ENCODE results near the gene DISC1.
"Not testable (repeated sequence)": the region's sequence is repeated elsewhere in the genome, so short reads cannot be mapped to it uniquely, and the experiment has no call there.

Gene DISC1

GRCh38 chr1:231639819-231640218 lies 13.2 kb downstream of the DISC1 start:
- no peak for DNase-seq

- DNase-seq, result not testable (repeated sequence)
These were observed 14.9 kb downstream of the DISC1 start for GRCh38 chr1:231641444-231641843.

GRCh38 chr1:231642061-231642460 lies 15.5 kb downstream of the DISC1 start:
- not testable (repeated sequence) for DNase-seq

- peak in 1 of 2 experiments; percentile 5 for DNase-seq
These were observed 16.0 kb downstream of the DISC1 start for GRCh38 chr1:231642618-231643017.

GRCh38 chr1:231643071-231643934 lies 16.7 kb downstream of the DISC1 start:
- DNase-seq, result no peak

- DNase-seq, result no peak
These were observed 17.3 kb downstream of the DISC1 start for GRCh38 chr1:231643935-231644237.

GRCh38 chr1:231645634-231646033 lies 19.0 kb downstream of the DISC1 start:
- not testable (repeated sequence) for DNase-seq

GRCh38 chr1:231646165-231646564 lies 19.6 kb downstream of the DISC1 start:
- not testable (repeated sequence) for DNase-seq

GRCh38 chr1:231651621-231652260 lies 25.2 kb downstream of the DISC1 start:
- DNase-seq, result not testable (repeated sequence)

- no peak for DNase-seq
These were observed 27.0 kb downstream of the DISC1 start for GRCh38 chr1:231653632-231654031.

GRCh38 chr1:231656741-231657140 lies 30.2 kb downstream of the DISC1 start:
- no peak for DNase-seq

- DNase-seq, result not testable (repeated sequence)
These were observed 31.6 kb downstream of the DISC1 start for GRCh38 chr1:231658223-231658622.

- DNase-seq, result no peak
These were observed 33.6 kb downstream of the DISC1 start for GRCh38 chr1:231660198-231660597.

GRCh38 chr1:231663211-231663792 lies 36.7 kb downstream of the DISC1 start:
- DNase-seq, result no peak

- no peak for DNase-seq
These were observed 38.5 kb downstream of the DISC1 start for GRCh38 chr1:231665101-231665500.

GRCh38 chr1:231665726-231666125 lies 39.1 kb downstream of the DISC1 start:
- no peak for DNase-seq

- DNase-seq, result no peak
These were observed 39.8 kb downstream of the DISC1 start for GRCh38 chr1:231666220-231666936.

- no peak for DNase-seq
These were observed 40.5 kb downstream of the DISC1 start for GRCh38 chr1:231666937-231667608.

- no peak for DNase-seq
These were observed 41.4 kb downstream of the DISC1 start for GRCh38 chr1:231667896-231668506.

GRCh38 chr1:231668826-231669225 lies 42.2 kb downstream of the DISC1 start:
- DNase-seq, result no peak

- not testable (repeated sequence) for DNase-seq
These were observed 43.5 kb downstream of the DISC1 start for GRCh38 chr1:231669864-231670621.

- no peak for DNase-seq
These were observed 44.2 kb downstream of the DISC1 start for GRCh38 chr1:231670755-231671154.
